Raji (cell line): ENCODE measurements around the gene CDC16.

Experiments used
- POLR2A ChIP-seq: IDR thresholded peaks from 2 replicates; pipeline ENCODE4 v1.6.1; 2011; ENCODE audit warnings: low read depth, low read length, control low read depth; ENCODE audit not compliant: insufficient read depth

The CDC16 gene, protein sequence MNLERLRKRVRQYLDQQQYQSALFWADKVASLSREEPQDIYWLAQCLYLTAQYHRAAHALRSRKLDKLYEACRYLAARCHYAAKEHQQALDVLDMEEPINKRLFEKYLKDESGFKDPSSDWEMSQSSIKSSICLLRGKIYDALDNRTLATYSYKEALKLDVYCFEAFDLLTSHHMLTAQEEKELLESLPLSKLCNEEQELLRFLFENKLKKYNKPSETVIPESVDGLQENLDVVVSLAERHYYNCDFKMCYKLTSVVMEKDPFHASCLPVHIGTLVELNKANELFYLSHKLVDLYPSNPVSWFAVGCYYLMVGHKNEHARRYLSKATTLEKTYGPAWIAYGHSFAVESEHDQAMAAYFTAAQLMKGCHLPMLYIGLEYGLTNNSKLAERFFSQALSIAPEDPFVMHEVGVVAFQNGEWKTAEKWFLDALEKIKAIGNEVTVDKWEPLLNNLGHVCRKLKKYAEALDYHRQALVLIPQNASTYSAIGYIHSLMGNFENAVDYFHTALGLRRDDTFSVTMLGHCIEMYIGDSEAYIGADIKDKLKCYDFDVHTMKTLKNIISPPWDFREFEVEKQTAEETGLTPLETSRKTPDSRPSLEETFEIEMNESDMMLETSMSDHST

DNA sequence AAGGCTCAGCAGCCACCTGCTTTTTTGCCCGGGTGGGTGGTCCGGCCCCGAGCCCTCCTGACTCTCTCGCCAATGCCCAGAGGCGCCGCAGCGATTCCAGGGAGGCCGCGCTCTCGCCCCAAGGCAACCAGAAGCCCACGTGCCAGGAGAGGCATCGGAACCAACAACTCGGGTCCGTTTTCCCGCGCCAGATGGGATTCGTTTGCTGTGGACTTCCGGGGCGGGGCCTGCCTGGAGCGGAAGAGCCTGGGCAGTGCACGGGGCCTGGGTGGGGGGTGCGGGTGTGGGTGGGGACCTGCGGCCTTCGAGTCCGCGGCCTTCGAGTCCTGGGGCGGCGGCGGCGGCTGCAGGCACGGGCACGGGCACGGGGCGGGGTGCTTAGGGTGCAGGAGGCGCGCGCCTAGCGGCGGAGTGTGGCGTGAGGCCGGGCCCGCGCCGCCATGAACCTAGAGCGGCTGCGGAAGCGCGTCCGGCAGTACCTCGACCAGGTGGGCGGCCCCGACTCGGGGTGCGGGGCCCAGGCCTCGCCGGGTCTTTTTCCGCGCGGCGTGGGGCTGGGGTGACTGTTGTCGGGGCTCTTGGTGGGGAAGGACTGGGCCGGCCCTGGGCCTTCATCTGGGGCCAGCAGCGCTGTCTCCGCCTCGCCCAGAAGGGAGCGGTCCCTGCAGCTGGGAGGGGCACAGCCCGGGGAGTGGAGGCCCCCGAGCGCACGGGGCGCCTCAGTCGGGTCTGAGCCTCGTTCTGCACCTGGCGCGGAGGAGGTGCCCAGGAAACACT, at the start of gene CDC16:
CDC16 (plus strand) TSS at position 253 of the 777 bp plus-strand sequence; CDS start at position 441, 188 bp downstream.
- peak; percentile 66 for TF ChIP-seq POLR2A

DNA sequence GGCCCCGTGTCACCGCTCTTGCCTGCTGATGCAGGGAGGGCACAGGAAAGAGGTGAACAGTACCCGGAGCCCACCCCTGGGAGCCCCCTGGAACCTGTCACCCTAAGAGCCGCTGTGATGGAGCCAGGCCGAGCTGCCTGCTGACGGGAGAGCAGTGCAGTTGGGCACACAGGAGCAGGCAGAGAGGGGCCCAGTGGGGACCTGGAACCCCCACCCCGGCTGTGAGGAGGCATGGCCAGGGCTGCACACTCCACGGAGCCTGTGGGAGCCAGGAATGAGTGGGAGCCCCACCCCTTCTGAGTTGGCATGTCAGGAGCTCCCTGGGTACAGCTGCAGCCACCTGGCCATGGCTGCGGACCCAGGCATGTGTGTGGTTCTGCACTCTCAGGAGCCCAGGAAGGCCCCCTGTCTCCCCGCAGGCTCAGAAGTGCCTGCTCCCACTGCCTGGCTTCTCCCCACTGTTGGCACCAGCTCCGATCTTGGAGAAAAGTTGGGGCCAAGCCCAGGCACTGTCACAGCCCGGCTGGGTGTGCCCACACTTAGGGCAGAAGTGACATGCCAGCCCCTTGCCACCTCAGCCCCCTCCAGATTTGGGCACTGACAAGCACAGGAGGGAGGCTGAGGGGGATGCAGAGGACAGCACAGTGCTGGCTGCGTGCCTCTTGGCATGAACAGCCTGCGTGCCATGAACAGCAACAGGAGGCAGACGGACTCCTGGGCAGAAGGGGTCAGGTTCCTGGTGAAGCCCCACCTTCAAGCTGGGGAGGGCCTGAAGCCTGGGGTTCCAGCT, 49.3 kb upstream of the CDC16 start:
- TF ChIP-seq POLR2A: no peak

DNA sequence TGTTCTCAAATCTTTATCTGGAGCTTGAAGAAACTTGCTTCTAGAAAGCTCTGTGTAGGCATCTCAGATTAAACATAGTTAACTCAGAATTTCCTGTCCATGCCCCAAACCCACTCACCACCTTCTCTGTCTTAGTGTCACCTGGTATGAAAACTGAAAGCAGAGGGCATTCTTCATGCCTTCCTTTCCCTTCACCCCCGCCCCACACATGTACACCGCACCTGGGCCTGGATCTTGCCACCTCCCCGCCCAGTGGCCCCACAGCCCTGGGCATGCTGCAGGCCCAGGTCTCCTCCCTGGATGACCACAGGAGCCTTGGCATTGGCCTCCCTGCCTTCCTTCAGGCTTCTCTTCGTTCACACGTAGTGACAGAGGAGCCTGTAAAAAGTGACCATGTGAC, 39.8 kb upstream of the CDC16 start:
- no peak for TF ChIP-seq POLR2A

DNA sequence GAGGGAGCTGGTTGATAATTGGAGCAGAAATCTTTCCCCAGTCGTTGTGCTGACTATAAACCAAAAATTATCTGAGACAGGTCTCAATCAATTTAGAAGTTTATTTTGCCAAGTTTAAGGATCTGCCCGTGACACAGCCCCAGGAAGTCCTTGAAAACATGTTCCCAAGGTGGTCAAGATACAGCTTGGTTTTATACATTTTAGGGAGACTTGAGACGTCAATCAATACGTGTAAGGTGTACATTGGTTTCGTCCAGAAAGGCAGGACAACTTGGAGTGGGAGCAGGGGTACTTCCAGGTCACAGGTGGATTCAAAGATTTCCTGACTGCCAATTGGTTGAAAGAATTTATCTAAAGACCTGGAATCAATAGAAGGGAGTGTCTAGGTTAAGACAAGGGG, 38.1 kb upstream of the CDC16 start:
- TF ChIP-seq POLR2A: no peak

DNA sequence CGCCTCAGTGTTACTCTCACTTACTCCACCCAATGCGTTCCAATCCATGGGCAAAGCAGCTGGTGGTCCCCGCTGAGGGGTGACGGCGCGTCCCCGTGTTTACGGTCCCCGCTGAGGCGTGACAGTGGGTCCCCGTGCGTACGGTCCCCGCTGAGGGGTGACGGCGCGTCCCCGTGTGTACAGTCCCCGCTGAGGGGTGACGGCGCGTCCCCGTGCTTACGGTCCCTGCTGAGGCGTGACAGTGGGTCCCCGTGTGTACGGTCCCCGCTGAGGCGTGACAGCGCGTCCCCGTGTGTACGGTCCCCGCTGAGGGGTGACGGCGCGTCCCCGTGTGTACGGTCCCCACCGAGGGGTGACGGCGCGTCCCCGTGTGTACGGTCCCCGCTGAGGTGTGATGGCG, 36.1 kb upstream of the CDC16 start:
- TF ChIP-seq POLR2A: no peak

DNA sequence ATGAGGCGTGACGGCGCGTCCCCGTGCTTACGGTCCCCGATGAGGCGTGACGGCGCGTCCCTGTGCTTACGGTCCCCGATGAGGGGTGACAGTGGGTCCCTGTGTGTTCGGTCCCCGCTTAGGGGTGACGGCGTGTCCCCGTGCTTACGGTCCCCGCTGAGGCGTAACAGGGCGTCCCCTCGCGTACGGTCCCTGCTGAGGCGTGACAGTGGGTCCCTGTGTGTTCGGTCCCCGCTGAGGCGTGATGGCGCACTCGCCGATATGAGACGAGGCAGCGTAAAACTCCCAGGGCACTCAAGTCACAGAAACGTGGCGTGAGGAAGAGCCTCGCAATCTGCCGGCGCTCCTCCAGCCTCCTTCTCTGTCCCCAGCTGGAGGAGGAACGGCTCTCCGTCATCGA, 34.7 kb upstream of the CDC16 start:
- no peak for TF ChIP-seq POLR2A

DNA sequence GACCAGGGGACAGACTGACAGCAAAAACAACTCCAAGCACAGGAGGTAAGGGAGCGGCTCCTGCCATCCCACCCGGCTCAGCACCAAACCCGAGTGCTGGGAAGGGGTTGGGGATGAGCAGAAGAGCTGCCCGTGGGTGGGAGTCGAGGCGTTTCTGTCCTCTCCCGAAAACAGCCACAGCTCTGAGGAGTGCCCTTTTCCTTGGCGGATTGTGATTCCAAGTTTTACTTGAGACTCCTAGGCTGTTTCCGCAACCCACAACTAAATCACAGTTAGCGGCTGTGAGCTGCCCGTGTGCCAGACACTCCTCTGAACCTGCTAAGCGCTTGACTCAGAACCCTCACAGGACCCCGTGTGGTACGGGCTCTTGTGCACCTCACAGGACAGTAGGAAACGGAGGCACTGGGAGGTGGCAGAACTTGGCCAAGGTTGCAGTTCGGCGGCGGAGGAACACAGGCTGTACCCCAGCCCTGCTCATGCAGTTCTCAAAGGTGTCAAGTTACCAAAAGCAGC, 34.2 kb upstream of the CDC16 start:
- no peak for TF ChIP-seq POLR2A

DNA sequence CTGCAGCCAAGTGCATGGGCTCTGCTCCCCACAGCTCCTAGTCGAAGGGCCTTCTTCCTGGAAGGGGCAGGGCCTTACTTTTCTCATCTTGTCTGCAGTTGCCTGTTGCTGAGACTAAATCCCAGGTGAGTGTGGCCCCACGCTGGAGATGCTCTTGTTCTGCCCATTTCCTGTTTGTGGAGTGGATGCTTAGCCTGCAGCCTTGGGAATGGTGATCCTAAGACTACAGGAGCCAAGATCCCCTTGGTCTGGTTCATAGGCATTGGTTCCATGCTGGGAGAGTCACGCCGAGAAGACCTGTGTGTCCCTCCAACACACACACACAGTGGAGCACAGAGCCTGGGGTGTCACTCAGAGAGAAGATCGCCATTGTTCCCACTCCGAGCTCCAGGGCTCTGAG, 32.1 kb upstream of the CDC16 start:
- TF ChIP-seq POLR2A: no peak

DNA sequence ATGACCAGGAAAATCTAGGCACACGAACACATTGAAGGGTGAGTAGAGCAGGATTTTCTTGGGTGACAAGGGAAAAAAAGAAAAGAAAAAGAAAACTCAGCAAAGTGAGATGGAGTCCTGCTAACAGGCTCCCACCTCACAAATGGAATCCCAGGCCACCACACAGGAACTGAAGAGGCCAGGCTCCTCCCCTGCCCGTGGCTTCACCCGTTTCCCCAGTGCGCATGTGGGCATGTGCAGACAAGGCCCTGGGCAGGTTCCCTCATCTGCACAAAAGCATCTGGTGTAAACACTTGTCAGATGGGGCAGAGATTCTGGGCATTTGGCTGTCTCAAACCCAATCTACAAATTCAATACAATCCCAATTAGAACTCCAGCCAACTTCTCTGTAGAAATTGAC, 31.2 kb upstream of the CDC16 start:
- TF ChIP-seq POLR2A: no peak

DNA sequence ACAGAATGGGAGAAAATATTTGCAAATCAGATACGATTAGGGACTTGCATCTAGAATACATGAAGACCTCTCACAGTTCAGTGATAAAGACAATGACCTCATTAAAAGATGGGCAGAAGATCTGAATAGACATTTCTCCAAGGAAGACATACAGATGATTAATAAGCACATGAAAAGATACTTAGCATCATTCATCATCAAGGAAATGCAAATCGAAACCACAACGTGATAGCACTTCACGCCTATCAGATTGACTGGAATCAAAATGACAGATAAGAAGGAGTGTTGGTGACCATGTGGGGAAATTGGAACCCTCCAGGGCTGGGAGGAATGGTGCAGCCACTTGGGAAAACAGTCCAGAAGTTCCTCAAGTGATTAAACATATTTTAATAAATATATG, 29.8 kb upstream of the CDC16 start:
- TF ChIP-seq POLR2A: no peak

DNA sequence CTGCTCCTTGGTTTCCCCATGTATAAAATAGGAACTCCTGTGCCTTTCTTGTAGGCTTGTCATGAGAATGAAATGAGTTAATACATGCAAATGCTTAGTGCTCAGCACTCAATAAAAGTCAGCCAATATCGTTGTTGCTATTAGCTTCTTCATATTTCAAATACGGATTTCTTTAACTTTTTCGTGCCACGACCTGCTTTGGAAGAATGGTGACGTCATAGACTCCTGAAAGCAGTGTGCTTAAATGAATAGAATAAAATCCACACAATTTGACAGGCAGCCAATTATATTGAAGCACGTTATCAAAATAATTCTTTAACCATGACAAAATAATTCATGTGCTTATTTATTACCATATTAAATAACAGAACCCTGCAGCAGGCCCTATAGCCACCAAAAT, 26.6 kb upstream of the CDC16 start:
- no peak for TF ChIP-seq POLR2A

DNA sequence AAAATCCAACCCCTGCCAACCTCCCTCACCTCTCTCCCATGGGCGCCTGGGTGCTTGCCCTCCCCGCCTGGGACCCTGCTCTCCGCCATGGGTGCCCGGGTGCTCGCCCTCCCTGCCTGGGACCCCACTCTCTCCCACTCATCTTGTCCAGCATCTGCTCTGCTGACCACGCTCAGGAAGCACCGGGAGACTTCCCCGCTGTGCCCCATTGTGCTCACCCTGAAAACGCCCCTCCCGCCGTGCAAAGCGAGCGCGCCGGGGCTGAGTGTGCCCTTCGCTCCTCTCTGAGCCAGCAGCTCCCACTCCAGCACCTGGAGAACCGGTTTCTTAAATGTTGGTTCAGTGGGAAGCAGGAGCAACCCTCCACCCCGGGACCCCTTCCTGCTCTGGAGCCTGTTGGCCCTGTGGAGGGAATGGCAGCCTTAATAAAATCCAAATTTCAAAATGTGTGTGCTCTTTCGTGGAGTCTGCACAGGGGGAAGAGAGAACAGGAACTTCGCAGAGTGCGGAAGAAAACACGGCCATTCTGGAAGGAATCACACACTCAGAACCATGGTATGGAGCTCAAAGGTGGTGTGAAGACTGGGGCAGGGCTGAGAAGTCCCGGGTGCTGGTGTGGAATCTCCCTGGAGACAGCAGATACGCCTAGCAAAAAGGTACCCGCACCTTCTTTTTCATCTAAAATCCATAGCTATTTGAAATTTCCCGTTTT, 23.1 kb upstream of the CDC16 start:
- TF ChIP-seq POLR2A: no peak

DNA sequence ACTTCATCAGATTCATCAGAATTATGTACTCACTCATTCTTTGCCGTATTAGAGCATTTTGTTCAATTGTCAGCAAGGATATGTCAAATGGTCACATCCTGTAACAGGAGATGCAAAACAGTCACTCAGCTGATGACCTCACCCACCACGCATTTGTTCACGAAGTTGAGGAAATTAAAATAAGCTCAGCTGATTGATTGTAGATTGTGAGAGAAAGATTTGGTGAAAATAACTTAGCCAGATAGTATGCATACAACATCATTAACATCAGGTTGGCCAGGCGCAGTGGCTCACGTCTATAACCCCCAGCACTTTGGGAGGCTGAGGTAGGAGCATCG, 22.6 kb upstream of the CDC16 start:
- TF ChIP-seq POLR2A: no peak

DNA sequence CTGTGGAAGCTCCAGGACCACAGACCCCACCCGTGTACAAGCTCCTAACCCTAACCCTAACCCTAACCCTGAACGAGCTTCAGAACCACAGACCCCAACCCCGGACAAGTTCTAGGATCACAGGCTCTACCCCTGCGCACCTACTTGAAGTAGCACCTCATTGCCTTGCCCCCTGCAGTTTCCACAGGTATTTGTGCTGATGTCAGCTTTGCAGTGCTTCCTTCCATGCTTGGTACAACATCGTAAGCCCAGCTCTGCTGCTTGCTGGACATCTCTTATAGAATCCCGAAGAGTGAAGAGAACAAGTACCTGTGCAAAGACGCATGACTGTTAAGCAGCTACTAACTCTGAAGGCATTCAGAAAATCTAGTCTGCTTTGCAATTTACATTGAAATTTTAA, 20.7 kb upstream of the CDC16 start:
- no peak for TF ChIP-seq POLR2A
